HuH-7.5 (cell line): ENCODE measurements around the gene GPR37L1.
"Not testable (repeated sequence)": the region's sequence is repeated elsewhere in the genome, so short reads cannot be mapped to it uniquely, and the experiment has no call there.

Experiments used
- DNase-seq: peaks from one replicate; pipeline ENCODE4 v3.0.0; 2011; ENCODE audit warnings: low spot score

The GPR37L1 gene

GRCh38 chr1:202110977-202111376 is 11.7 kb upstream of the GPR37L1 start:
- no peak for DNase-seq

GRCh38 chr1:202111589-202111988 is 11.1 kb upstream of the GPR37L1 start:
- DNase-seq = not testable (repeated sequence)

GRCh38 chr1:202112859-202113689 is 9.6 kb upstream of the GPR37L1 start:
- no peak for DNase-seq

- DNase-seq = no peak
These were observed 8.9 kb upstream of the GPR37L1 start for GRCh38 chr1:202113690-202114300.

DNA sequence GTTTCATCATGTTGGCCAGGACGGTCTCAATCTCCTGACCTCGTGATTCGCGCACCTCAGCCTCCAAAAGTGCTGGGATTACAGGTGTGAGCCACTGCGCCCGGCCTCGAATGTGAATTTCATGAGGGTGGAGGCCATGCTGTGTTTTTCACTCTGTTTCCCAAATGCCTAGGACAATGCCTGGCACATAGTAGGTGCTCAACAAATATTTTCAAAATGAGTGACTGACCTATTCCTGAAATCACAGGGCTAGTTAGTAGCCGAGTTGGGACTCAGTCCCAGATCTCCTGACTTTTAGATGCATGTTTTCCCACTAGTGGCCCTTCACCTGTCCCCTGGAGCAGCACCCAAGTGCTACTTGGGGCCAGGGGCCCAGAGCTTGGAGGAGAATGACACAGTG is 6.4 kb upstream of the GPR37L1 start:
- DNase-seq = no peak

- no peak for DNase-seq
These were observed 4.8 kb upstream of the GPR37L1 start for GRCh38 chr1:202117898-202118371.

DNA sequence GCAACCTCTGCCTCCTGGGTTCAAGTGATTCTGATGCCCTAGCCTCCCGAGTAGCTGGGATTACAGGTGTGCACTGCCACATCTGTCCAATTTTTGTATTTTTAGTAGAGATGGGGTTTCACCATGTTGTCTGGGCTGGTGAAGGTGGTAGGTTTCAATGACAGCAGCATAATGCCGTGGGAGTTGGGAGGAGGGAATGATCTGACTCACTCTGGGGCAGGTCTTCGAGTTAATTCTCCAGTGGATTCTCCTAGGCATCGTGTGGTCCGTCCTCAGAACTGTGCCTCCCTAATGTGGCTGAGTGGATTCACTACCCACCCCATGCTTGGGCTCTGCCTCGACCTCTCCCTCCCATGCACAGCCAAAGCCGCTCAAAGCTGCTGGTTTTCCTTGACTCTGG is 1.7 kb upstream of the GPR37L1 start:
- no peak for DNase-seq

GRCh38 chr1:202123336-202123813 is 658 bp downstream of the GPR37L1 start:
- DNase-seq = no peak

DNA sequence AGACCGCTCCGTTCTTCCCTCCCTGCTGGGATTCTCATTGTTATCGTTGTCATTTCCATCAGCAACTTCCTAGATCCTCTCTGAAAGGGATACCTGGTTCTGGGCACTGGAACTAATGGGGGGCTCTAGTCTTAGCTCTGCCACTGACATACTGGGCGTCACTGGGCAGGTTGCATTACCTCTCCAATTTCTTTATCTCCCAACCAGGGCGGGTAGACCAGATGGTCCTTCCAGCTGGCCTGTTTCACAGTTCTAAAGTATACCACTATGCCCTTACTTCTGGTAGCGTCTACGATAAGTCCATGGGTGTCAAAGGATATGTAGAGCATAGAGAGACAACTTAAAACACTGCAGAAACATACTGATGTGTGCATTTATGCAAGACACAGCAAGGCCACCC is 1.4 kb downstream of the GPR37L1 start:
- no peak for DNase-seq

DNA sequence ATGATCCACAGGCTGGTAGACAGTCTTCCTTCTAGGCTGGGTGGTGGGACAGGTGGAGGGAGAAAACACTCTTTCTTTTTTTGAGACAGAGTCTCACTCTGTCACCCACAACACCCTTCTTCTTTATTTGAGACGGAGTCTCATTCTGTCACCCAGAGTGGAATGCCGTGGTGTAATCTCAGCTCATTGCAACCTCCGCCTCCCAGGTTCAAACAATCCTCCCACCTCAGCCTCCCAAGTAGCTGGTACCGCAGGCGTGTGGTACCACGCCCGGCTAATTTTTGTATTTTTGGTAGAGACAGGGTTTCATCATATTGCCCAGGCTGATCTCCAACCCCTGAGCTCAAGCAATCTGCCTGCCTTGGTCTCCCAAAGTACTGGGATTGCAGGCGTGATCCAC is 2.9 kb downstream of the GPR37L1 start:
- DNase-seq = no peak

DNA sequence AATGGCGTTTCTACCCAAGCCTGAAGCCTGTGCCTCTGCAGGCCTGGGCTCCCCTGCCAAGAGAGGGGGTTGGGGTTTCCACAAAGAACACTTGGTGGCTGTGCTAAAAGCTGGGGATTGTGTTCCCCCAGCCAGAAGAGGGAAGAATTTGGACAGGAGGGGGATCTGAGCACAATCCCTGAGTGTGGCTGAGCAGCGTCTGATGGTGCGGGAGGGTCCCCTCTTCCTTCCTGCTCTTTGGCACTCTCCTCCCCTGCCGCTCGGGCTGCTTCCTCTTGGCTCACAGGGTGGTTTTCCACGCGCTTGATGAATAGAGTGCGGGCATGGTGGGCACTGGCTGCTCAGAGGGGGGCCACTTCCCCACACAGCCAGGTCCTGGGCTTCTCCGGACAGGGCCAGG is 3.7 kb downstream of the GPR37L1 start:
- no peak for DNase-seq

DNA sequence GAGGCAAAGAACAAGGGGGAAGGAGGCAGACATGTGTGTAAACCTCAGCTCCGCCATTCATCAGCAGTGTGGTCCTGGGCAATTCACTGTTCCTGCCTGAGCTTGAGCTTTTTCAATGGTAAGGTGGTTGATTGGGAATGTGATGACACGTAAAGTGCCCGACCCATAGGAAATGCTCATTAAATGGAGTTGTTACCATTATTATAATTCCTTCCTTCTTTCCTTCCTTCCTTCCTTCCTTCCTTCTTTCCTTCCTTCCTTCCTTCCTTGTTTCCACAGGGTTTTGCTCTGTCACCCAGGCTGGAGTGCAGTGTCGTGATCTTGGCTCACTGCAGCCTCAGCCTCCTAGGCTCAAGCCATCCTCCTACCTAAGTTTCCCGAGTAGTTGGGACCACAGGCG is 4.3 kb downstream of the GPR37L1 start:
- no peak for DNase-seq

DNA sequence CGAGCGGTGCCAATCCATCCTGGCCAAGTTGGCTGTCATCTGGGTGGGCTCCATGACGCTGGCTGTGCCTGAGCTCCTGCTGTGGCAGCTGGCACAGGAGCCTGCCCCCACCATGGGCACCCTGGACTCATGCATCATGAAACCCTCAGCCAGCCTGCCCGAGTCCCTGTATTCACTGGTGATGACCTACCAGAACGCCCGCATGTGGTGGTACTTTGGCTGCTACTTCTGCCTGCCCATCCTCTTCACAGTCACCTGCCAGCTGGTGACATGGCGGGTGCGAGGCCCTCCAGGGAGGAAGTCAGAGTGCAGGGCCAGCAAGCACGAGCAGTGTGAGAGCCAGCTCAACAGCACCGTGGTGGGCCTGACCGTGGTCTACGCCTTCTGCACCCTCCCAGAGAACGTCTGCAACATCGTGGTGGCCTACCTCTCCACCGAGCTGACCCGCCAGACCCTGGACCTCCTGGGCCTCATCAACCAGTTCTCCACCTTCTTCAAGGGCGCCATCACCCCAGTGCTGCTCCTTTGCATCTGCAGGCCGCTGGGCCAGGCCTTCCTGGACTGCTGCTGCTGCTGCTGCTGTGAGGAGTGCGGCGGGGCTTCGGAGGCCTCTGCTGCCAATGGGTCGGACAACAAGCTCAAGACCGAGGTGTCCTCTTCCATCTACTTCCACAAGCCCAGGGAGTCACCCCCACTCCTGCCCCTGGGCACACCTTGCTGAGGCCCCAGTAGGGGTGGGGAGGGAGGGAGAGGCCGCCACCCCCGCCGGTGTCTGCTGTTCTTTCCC is 5.3 kb downstream of the GPR37L1 start:
- no peak for DNase-seq

- no peak for DNase-seq
These were observed 7.0 kb downstream of the GPR37L1 start for GRCh38 chr1:202129453-202130296.

GRCh38 chr1:202130297-202130721 is 7.6 kb downstream of the GPR37L1 start:
- no peak for DNase-seq

DNA sequence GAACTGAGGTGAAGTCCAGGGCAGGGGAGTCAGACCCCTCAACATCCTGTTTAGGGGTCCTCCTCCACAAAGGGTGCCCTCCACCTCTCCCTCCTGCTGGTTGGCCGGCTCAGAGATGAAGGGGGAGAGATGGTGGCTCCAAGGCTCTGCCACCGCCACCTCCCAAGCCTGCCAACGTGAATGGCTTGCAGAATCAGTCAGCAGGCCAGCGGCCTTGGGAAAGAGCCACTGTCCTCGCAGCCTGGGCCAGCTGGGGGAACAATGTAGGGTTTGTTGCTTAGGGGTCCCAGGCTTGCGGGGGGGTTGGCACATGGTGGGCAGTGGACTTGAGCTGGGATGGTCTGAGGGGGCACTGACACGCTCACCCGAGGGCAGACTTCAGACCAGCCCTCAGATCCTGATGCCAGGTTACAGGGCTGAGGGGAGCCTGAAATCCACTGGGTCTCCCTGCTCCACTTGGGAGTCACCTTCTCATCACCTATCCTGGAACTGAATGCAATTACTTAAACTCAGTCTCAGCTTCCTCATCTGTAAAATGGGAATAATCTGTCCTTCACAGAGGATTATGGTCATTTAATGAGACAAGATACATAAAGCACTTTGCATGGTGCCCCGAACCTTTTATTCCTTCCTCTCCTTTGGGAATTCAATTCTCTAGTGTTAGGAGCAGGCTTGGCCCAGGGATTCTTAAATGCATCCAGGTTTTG is 8.3 kb downstream of the GPR37L1 start:
- no peak for DNase-seq

GRCh38 chr1:202131956-202132821 is 9.5 kb downstream of the GPR37L1 start:
- no peak for DNase-seq

GRCh38 chr1:202133001-202133400 is 10.3 kb downstream of the GPR37L1 start:
- no peak for DNase-seq

DNA sequence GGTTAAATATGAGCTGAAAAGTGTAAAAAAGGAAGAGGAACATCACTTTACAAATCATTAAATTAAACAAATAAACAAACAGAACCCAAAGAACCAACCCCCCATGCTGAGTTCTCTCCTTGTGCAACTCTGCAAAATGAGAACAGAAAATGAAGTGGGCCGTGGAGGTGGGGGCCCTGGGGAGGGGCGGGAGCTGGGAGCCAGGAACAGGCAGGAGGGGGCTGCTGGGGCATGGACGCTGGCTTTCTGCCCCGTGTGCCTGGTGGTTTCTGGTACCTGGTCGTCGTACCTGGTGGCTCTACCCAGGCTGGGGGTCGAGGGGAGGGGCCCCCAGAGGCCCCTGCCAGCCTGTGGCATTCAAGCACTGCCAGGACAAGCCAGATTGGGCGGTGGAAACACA is 10.8 kb downstream of the GPR37L1 start:
- no peak for DNase-seq

DNA sequence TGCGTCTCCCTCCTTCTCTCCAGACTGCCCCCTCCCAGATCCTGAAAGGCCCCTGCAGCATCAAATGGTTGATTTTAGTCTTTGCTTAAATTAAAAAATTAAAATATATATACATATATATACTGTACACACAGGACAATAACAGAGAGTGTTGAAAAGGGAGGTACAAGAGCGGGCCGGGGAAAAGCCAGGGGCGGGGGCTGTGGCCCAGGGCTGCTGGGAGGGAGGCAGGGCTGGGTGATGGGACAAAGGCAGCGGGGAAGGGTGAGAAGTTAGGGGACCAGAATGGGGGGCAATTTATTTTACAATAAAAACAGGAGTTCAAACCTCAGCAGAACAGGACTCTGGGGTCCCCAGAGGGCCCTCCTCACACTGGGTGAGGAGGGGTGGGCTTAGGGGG is 11.3 kb downstream of the GPR37L1 start:
- DNase-seq = no peak
